Stimulated activated CD8-positive, alpha-beta memory T cell treated with anti-CD3 and anti-CD28 coated beads, Interleukin-12 subunit alpha, Interleukin-12 subunit beta, amount 100 ng/mL, for 24 hours (primary cell): ENCODE results near the gene OR6N2.

Source experiments
- DNase-seq: peaks from one replicate; pipeline ENCODE4 v3.0.0-alpha.2; 2020; ENCODE audit errors: extremely low read depth

The OR6N2 gene

GRCh38 chr1:158781104-158781503 lies at the start of gene OR6N2:
OR6N2 (minus strand) TSS chr1:158781204; CDS start chr1:158777635, 3,569 bp downstream.
- no peak for DNase-seq

- DNase-seq: no peak
These were observed 49.2 kb upstream of the OR6N2 start for GRCh38 chr1:158830074-158830677.

GRCh38 chr1:158821723-158822122 lies 40.7 kb upstream of the OR6N2 start:
- DNase-seq: no peak

GRCh38 chr1:158819461-158820443 lies 38.7 kb upstream of the OR6N2 start:
- no peak for DNase-seq

GRCh38 chr1:158818975-158819431 lies 38.0 kb upstream of the OR6N2 start:
- no peak for DNase-seq

GRCh38 chr1:158818560-158818959 lies 37.6 kb upstream of the OR6N2 start:
- DNase-seq: no peak

- DNase-seq: no peak
These were observed 34.0 kb upstream of the OR6N2 start for GRCh38 chr1:158814970-158815369.

GRCh38 chr1:158813164-158813563 lies 32.2 kb upstream of the OR6N2 start:
- no peak for DNase-seq

- DNase-seq: no peak
These were observed 31.3 kb upstream of the OR6N2 start for GRCh38 chr1:158812336-158812735.

GRCh38 chr1:158810311-158810710 lies 29.3 kb upstream of the OR6N2 start:
- no peak for DNase-seq

- DNase-seq: no peak
These were observed 28.9 kb upstream of the OR6N2 start for GRCh38 chr1:158809862-158810261.

- no peak for DNase-seq
These were observed 28.3 kb upstream of the OR6N2 start for GRCh38 chr1:158809256-158809655.

- DNase-seq: no peak
These were observed 26.0 kb upstream of the OR6N2 start for GRCh38 chr1:158806916-158807536.

GRCh38 chr1:158803678-158804077 lies 22.7 kb upstream of the OR6N2 start:
- DNase-seq: no peak

GRCh38 chr1:158801396-158801795 lies 20.4 kb upstream of the OR6N2 start:
- no peak for DNase-seq

- DNase-seq: no peak
These were observed 19.5 kb upstream of the OR6N2 start for GRCh38 chr1:158800526-158800925.

GRCh38 chr1:158799689-158800088 lies 18.7 kb upstream of the OR6N2 start:
- no peak for DNase-seq

GRCh38 chr1:158798531-158798930 lies 17.5 kb upstream of the OR6N2 start:
- no peak for DNase-seq

- no peak for DNase-seq
These were observed 13.2 kb upstream of the OR6N2 start for GRCh38 chr1:158794247-158794646.

- DNase-seq: no peak
These were observed 12.6 kb upstream of the OR6N2 start for GRCh38 chr1:158793604-158794003.

- no peak for DNase-seq
These were observed 8.8 kb downstream of the OR6N2 start, which contains the start of gene OR6N1 for GRCh38 chr1:158771950-158772866. OR6N1 (minus strand) TSS chr1:158772195; CDS start chr1:158766682, 5,513 bp downstream.
